IMR-90 (cell line): ENCODE measurements around the gene KDM4B. TPM values are rescaled to one million over a fixed set of nuclear protein-coding genes. Genes with fewer than 3 reads are reported as not detected.

Experiments used
- ATAC-seq: fragments of 200-7000 bp; cut with Tn5 transposase; 2 replicates; pipeline ENCODE4 v1.9.1; 2020; ENCODE audit warnings: low read depth, mild to moderate bottlenecking, moderate library complexity
- BruUV-seq: library from RNA; stranded (reverse); fragments of 400-500 nt; replicated peaks from 2 replicates; lab custom pipeline; 2021; lab: Mats Ljungman, UMichigan
- CTCF ChIA-PET: fragments of 300-600 bp; formaldehyde crosslinking; extraction: SDS; loops from one replicate; lab custom pipeline; 2021; ENCODE audit warnings: antibody characterized with exemption; lab: Yijun Ruan, JAX
- POLR2A ChIA-PET: fragments of 300-600 bp; sonication (Branson Sonifier 250); formaldehyde crosslinking; loops from one replicate; lab custom pipeline; 2022; ENCODE audit warnings: antibody characterized with exemption; ENCODE audit not compliant: unreplicated experiment; lab: Charles Lee
- DNase-seq: peaks from one replicate; pipeline ENCODE4 v3.0.0; 2013
- H2AFZ ChIP-seq: replicated peaks from 2 replicates; pipeline ENCODE3; 2013; ENCODE audit warnings: low read length, mild to moderate bottlenecking; ENCODE audit not compliant: poor library complexity
- H2AK5ac ChIP-seq: 2 replicates; pipeline ENCODE4 v1.6.1; 2013; ENCODE audit warnings: low read depth, low read length, inconsistent platforms
- H2AK9ac ChIP-seq: replicated peaks from 2 replicates; pipeline ENCODE3; 2013; ENCODE audit warnings: mild to moderate bottlenecking, low read depth, low read length, moderate library complexity; ENCODE audit not compliant: poor library complexity
- H2BK120ac ChIP-seq: 2 replicates; pipeline ENCODE4 v1.6.1; 2013; ENCODE audit warnings: low read depth, low read length, inconsistent platforms
- H2BK15ac ChIP-seq: 3 replicates; pipeline ENCODE4 v1.6.1; 2013; ENCODE audit warnings: low read depth, low read length, inconsistent platforms
- H2BK20ac ChIP-seq: 2 replicates; pipeline ENCODE4 v1.6.1; 2013; ENCODE audit warnings: low read depth, mild to moderate bottlenecking, inconsistent platforms, low read length, moderate library complexity
- H2BK5ac ChIP-seq: 2 replicates; pipeline ENCODE4 v1.6.1; 2013; ENCODE audit warnings: mild to moderate bottlenecking, low read depth, low read length, inconsistent platforms; ENCODE audit not compliant: poor library complexity, severe bottlenecking
- H3K14ac ChIP-seq: replicated peaks from 2 replicates; pipeline ENCODE4 v1.6.1; 2013; ENCODE audit warnings: low read depth, low read length, inconsistent platforms
- H3K18ac ChIP-seq: 2 replicates; pipeline ENCODE4 v1.6.1; 2013; ENCODE audit warnings: low read depth, low read length, control low read depth
- H3K23ac ChIP-seq: 2 replicates; pipeline ENCODE4 v1.6.1; 2013; ENCODE audit warnings: low read depth, low read length, inconsistent platforms
- H3K27ac ChIP-seq: 2 replicates; pipeline ENCODE4 v1.5.1; 2013; ENCODE audit warnings: mild to moderate bottlenecking, control low read depth, low read length; ENCODE audit not compliant: insufficient read depth
- H3K27me3 ChIP-seq: 2 replicates; pipeline ENCODE4 v1.6.1; 2013; ENCODE audit warnings: low read length; ENCODE audit not compliant: control insufficient read depth, insufficient read depth
- H3K36me3 ChIP-seq: 2 replicates; pipeline ENCODE4 v1.6.1; 2013; ENCODE audit warnings: low read length, mixed read lengths; ENCODE audit not compliant: control insufficient read depth, insufficient read depth
- H3K4ac ChIP-seq: 2 replicates; pipeline ENCODE4 v1.6.1; 2013; ENCODE audit warnings: low read depth, low read length, inconsistent platforms
- H3K4me1 ChIP-seq: 2 replicates; pipeline ENCODE4 v1.6.1; 2013; ENCODE audit warnings: low read length, mixed read lengths; ENCODE audit not compliant: control insufficient read depth, insufficient read depth
- H3K4me2 ChIP-seq: 2 replicates; pipeline ENCODE4 v1.6.1; 2013; ENCODE audit warnings: low read depth, mild to moderate bottlenecking, control low read depth, low read length, moderate library complexity
- H3K4me3 ChIP-seq: 2 replicates; pipeline ENCODE4 v1.5.1; 2013; ENCODE audit warnings: low read depth, mild to moderate bottlenecking, control low read depth, low read length, moderate library complexity; ENCODE audit not compliant: insufficient read depth
- H3K56ac ChIP-seq: 2 replicates; pipeline ENCODE4 v1.6.1; 2013; ENCODE audit warnings: low read length, inconsistent platforms; ENCODE audit not compliant: insufficient read depth; ENCODE audit errors: extremely low read depth
- H3K79me1 ChIP-seq, 2 experiments: 2 replicates each; pipeline ENCODE4 v1.6.1; 2013; ENCODE audit warnings: low read length in 2 of 2, inconsistent platforms in 1 of 2, low read depth in 1 of 2
- H3K9ac ChIP-seq: 2 replicates; pipeline ENCODE4 v1.6.1; 2013; ENCODE audit warnings: low read depth, low read length, control low read depth
- H3K9me1 ChIP-seq: 2 replicates; pipeline ENCODE4 v1.6.1; 2013; ENCODE audit warnings: low read length, inconsistent platforms; ENCODE audit not compliant: insufficient read depth
- H3K9me3 ChIP-seq: 2 replicates; pipeline ENCODE4 v1.6.1; 2013; ENCODE audit warnings: low read length; ENCODE audit not compliant: control insufficient read depth, insufficient read depth
- H4K20me1 ChIP-seq: 2 replicates; pipeline ENCODE4 v1.6.1; 2013; ENCODE audit warnings: low read length, inconsistent platforms; ENCODE audit not compliant: insufficient read depth
- H4K5ac ChIP-seq: 2 replicates; pipeline ENCODE4 v1.6.1; 2013; ENCODE audit warnings: mild to moderate bottlenecking, low read depth, low read length, control low read depth
- H4K8ac ChIP-seq, 2 experiments: 2 replicates each; pipeline ENCODE4 v1.6.1; 2013; ENCODE audit warnings: low read depth in 2 of 2, low read length in 2 of 2, control low read depth in 1 of 2, inconsistent platforms in 1 of 2
- H4K91ac ChIP-seq: 2 replicates; pipeline ENCODE4 v1.6.1; 2013; ENCODE audit warnings: low read depth, low read length, inconsistent platforms; ENCODE audit not compliant: insufficient read depth
- BHLHE40 ChIP-seq: fragments of 150-350 bp; IDR thresholded peaks from 2 replicates; pipeline ENCODE4 v1.6.1; 2016; ENCODE audit warnings: mild to moderate bottlenecking, low read depth, low read length
- CEBPB ChIP-seq: IDR thresholded peaks from 2 replicates; pipeline ENCODE4 v1.6.1; 2012; ENCODE audit warnings: low read depth, low read length, improper control_type of control experiment
- CHD1 ChIP-seq: IDR thresholded peaks from 2 replicates; pipeline ENCODE4 v1.6.1; 2012; ENCODE audit warnings: low read depth, low read length, improper control_type of control experiment
- FOS ChIP-seq: fragments of 150-350 bp; IDR thresholded peaks from 2 replicates; pipeline ENCODE4 v1.6.1; 2016; ENCODE audit warnings: low read depth, low read length
- MAFK ChIP-seq: IDR thresholded peaks from 2 replicates; pipeline ENCODE4 v1.6.1; 2012; ENCODE audit warnings: low read depth, low read length, improper control_type of control experiment
- MAZ ChIP-seq: IDR thresholded peaks from 2 replicates; pipeline ENCODE4 v1.6.1; 2012; ENCODE audit warnings: low read depth, mild to moderate bottlenecking, low read length, improper control_type of control experiment, moderate library complexity, borderline replicate concordance
- MXI1 ChIP-seq: IDR thresholded peaks from 2 replicates; pipeline ENCODE4 v1.6.1; 2012; ENCODE audit warnings: low read depth, mild to moderate bottlenecking, low read length, moderate library complexity, borderline replicate concordance
- NFE2L2 ChIP-seq: fragments of 150-350 bp; IDR thresholded peaks from 2 replicates; pipeline ENCODE4 v1.6.1; 2016; ENCODE audit warnings: low read depth, mild to moderate bottlenecking, low read length
- POLR2A ChIP-seq: IDR thresholded peaks from 2 replicates; pipeline ENCODE4 v1.6.1; 2012; ENCODE audit warnings: mild to moderate bottlenecking, low read depth, low read length
- RAD21 ChIP-seq: IDR thresholded peaks from 2 replicates; pipeline ENCODE4 v1.6.1; 2012; ENCODE audit warnings: low read length, improper control_type of control experiment
- RCOR1 ChIP-seq: IDR thresholded peaks from 2 replicates; pipeline ENCODE4 v1.6.1; 2012; ENCODE audit warnings: mild to moderate bottlenecking, low read length, improper control_type of control experiment; ENCODE audit not compliant: insufficient replicate concordance
- RFX5 ChIP-seq: IDR thresholded peaks from 2 replicates; pipeline ENCODE4 v1.8.0; 2012; ENCODE audit warnings: low read depth, mild to moderate bottlenecking, low read length, moderate library complexity
- SMC3 ChIP-seq: fragments of 150-350 bp; IDR thresholded peaks from 2 replicates; pipeline ENCODE4 v1.6.1; 2016; ENCODE audit warnings: low read depth, mild to moderate bottlenecking, antibody characterized with exemption, low read length, moderate library complexity
- WGBS, 2 experiments: methylation state at CpG; one replicate each; pipeline versions ENCODE4 v1.1.5 to v1.1.7; 2013; ENCODE audit warnings: missing lambda C conversion rate in 2 of 2; ENCODE audit not compliant: insufficient read length in 1 of 2; ENCODE audit errors: extremely low coverage in 2 of 2; 5-methylcytosine and 5-hydroxymethylcytosine counted together
- dilution Hi-C: fragments of 300-500 bp; cut with HindIII; formaldehyde crosslinking; loops from one replicate; pipeline ENCODE4 v1.14.3; 2018; ENCODE audit warnings: low sequenced_read_pairs; ENCODE audit not compliant: unreplicated experiment
- in situ Hi-C: fragments of 300-500 bp; cut with MboI; formaldehyde crosslinking; loops from 3 replicates; pipeline ENCODE4 v1.14.3; 2019; ENCODE audit warnings: low sequenced_read_pairs, inconsistent platforms, mixed read lengths
- intact Hi-C: fragments of 100-400 bp; cut with micrococcal nuclease; formaldehyde crosslinking; loops from 2 replicates; pipeline ENCODE4 v1.10.0; 2022
- polyA plus RNA-seq, 3 experiments: library from polyadenylated mRNA; depleted of rRNA; stranded (reverse); fragments of >200 nt; gene quantifications; 2 replicates each; pipeline ENCODE4 v1.2.3, GENCODE V29; 2012; ENCODE audit warnings: low replicate concordance in 1 of 3
- total RNA-seq: library from RNA; depleted of rRNA; stranded (reverse); fragments of >200 nt; gene quantifications from 2 replicates; pipeline ENCODE4 v1.2.3, GENCODE V29; 2012
- TF ChIP-seq, protein P1 (sequence below): fragments of 150-350 bp; IDR thresholded peaks from 2 replicates; pipeline ENCODE4 v1.6.1; 2016; ENCODE audit warnings: low read depth, mild to moderate bottlenecking, low read length, moderate library complexity, borderline replicate concordance
- TF ChIP-seq, protein P2 (sequence below): fragments of 150-350 bp; IDR thresholded peaks from 2 replicates; pipeline ENCODE4 v1.6.1; 2017; ENCODE audit warnings: mild to moderate bottlenecking, antibody characterized with exemption, low read length, low read depth
- TF ChIP-seq, protein P3 (sequence below): conservative IDR thresholded peaks from 2 replicates; pipeline ENCODE4 v1.5.1; 2012; ENCODE audit warnings: mild to moderate bottlenecking, low read depth, low read length, improper control_type of control experiment

KDM4B gene
- total and polyA plus RNA-seq, 2 of the 4 experiments (the other 2 are of a cell fraction) = 5.0 to 17.9 TPM

GRCh38 chr19:5095568-5095850 is 126.6 kb downstream of the KDM4B start:
- DNase-seq (no peak), ATAC-seq (no peak)
- peaks cover 19% of the 10 kb centered on the region for H3K9me3 ChIP-seq
- H2BK5ac ChIP-seq = no peak overlapping the region
- H3K18ac ChIP-seq = no peak overlapping the region
- H2AK5ac ChIP-seq = no peak overlapping the region
- H3K79me1 ChIP-seq = peaks cover 19 to 27% of the 10 kb centered on the region in 2 experiments
- no peak overlapping the region for H2AFZ ChIP-seq
- intact Hi-C loops (no loop called here), in situ Hi-C loops (no loop called here), dilution Hi-C loops (no loop called here)
- no peak overlapping the region for H3K23ac ChIP-seq
- no peak overlapping the region for H2BK20ac ChIP-seq
- H4K5ac ChIP-seq = no peak overlapping the region
- ChIA-PET CTCF (no interaction called here), POLR2A (no interaction called here)
- no peak overlapping the region for H3K56ac ChIP-seq
- H3K4me3 ChIP-seq = no peak overlapping the region
- H3K14ac ChIP-seq = no peak overlapping the region
- WGBS, 2 experiments = 77% methylated on average over 3 of the region's 7 CpGs; no CpG with 5 or more reads in 1 of the 2 experiments
- no peak overlapping the region for H4K8ac ChIP-seq
- H4K20me1 ChIP-seq = peaks cover 22% of the 10 kb centered on the region
- H2BK120ac ChIP-seq = no peak overlapping the region
- no peak overlapping the region for H2BK15ac ChIP-seq
- H3K27me3 ChIP-seq = no peaks in the 10 kb centered on the region
- H3K4me1 ChIP-seq = no peaks in the 10 kb centered on the region; the same call in 1 of the 2 replicates
- TF ChIP-seq RAD21 (no peak), MXI1 (no peak), BHLHE40 (no peak), NFE2L2 (no peak), SMC3 (no peak), RCOR1 (no peak), MAFK (no peak), CEBPB (no peak), FOS (no peak), MAZ (no peak), POLR2A (no peak), RFX5 (no peak), CHD1 (no peak)
- TF ChIP-seq, protein P1, sequence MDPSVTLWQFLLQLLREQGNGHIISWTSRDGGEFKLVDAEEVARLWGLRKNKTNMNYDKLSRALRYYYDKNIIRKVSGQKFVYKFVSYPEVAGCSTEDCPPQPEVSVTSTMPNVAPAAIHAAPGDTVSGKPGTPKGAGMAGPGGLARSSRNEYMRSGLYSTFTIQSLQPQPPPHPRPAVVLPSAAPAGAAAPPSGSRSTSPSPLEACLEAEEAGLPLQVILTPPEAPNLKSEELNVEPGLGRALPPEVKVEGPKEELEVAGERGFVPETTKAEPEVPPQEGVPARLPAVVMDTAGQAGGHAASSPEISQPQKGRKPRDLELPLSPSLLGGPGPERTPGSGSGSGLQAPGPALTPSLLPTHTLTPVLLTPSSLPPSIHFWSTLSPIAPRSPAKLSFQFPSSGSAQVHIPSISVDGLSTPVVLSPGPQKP = no peak
- TF ChIP-seq, protein P2, sequence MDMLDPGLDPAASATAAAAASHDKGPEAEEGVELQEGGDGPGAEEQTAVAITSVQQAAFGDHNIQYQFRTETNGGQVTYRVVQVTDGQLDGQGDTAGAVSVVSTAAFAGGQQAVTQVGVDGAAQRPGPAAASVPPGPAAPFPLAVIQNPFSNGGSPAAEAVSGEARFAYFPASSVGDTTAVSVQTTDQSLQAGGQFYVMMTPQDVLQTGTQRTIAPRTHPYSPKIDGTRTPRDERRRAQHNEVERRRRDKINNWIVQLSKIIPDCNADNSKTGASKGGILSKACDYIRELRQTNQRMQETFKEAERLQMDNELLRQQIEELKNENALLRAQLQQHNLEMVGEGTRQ = no peak
- TF ChIP-seq, protein P3, sequence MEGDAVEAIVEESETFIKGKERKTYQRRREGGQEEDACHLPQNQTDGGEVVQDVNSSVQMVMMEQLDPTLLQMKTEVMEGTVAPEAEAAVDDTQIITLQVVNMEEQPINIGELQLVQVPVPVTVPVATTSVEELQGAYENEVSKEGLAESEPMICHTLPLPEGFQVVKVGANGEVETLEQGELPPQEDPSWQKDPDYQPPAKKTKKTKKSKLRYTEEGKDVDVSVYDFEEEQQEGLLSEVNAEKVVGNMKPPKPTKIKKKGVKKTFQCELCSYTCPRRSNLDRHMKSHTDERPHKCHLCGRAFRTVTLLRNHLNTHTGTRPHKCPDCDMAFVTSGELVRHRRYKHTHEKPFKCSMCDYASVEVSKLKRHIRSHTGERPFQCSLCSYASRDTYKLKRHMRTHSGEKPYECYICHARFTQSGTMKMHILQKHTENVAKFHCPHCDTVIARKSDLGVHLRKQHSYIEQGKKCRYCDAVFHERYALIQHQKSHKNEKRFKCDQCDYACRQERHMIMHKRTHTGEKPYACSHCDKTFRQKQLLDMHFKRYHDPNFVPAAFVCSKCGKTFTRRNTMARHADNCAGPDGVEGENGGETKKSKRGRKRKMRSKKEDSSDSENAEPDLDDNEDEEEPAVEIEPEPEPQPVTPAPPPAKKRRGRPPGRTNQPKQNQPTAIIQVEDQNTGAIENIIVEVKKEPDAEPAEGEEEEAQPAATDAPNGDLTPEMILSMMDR = no peak
- H3K4ac ChIP-seq = no peak overlapping the region
- peaks cover 36% of the 10 kb centered on the region for H3K36me3 ChIP-seq
- H2AK9ac ChIP-seq = no peak overlapping the region
- no peaks in the 10 kb centered on the region for H3K9me1 ChIP-seq
- no peak overlapping the region for H3K4me2 ChIP-seq
- H4K91ac ChIP-seq = no peak overlapping the region
- H3K27ac ChIP-seq = no peak overlapping the region
- BruUV-seq = no TSS peak
- H3K9ac ChIP-seq = no peak overlapping the region
